Measurements from ENCODE around the gene NR6A1. TPM values are rescaled to one million over a fixed set of nuclear protein-coding genes. Genes with fewer than 3 reads are reported as not detected.

NR6A1 gene
- total and polyA plus RNA-seq, 2 of the 13 experiments (the other 11 are each of a cell fraction or from before 2014, with no cell fraction given), result 28.1 to 31.5 TPM

- Histone ChIP-seq H3K36me3 (replicated peaks in 1 of 2; ENCODE audit: control insufficient read depth in 1 of 2, insufficient read depth in 2 of 2, low read length in 2 of 2) (peaks cover 0 to 6% of the 10 kb centered on the region in 2 experiments; a peak in 2 of 5 replicates), H3K27me3 (ENCODE audit: control insufficient read depth in 1 of 2, insufficient read depth in 2 of 2, low read length in 2 of 2) (no peaks in the 10 kb centered on the region), H4K20me1 (ENCODE audit: insufficient read depth, low read length) (0 out of 2 replicates have a peak, but pooled peaks cover 3% of the 10 kb centered on the region), H3K4me3 (replicated peaks in 1 of 3; ENCODE audit: insufficient read depth in 1 of 3, low read depth in 2 of 3, low read length in 3 of 3) (no peak overlapping the region), H2AFZ (ENCODE audit: low read length) (no peak overlapping the region), H3K9me3 (ENCODE audit: low read length) (no peaks in the 10 kb centered on the region), H3K4me1 (ENCODE audit: insufficient read depth, low read length) (peaks cover 67% of the 10 kb centered on the region), H3K4me2 (ENCODE audit: low read depth, low read length) (no peak overlapping the region), H3K27ac (ENCODE audit: extremely low read length, insufficient read depth, low read length) (no peak overlapping the region), H3K79me2 (ENCODE audit: insufficient read depth, low read length) (peaks cover 6% of the 10 kb centered on the region), H3K9ac (ENCODE audit: insufficient read depth, low read depth, low read length) (no peak overlapping the region)
- DNase-seq (ENCODE audit: low spot score), result no peak
- 100% methylated on average over 2 of the region's 2 CpGs for WGBS (ENCODE audit: low lambda C conversion rate)
- in situ Hi-C loops (cut with HindIII; ENCODE audit: extremely low pct_ligation_motif_present, low pct_unique_long_range_greater_than_20kb) (loop anchor here (5.0 kb wide), 1 partner anchor 34 kb away; no protein-coding TSS in a partner anchor), intact Hi-C loops (cut with micrococcal nuclease; ENCODE audit: unreplicated experiment) (no loop called here)
- TF ChIP-seq JARID2 (CRISPR knock-in tag; IDR thresholded peaks at IDR 0.05; ENCODE audit: insufficient replicate concordance) (no peak), SNAI1 (CRISPR knock-in tag; IDR thresholded peaks at IDR 0.05; ENCODE audit: borderline replicate concordance) (no peak), ETV6 (CRISPR knock-in tag; conservative IDR thresholded peaks at IDR 0.05) (no peak), EED (CRISPR knock-in tag; IDR thresholded peaks at IDR 0.05) (no peak), SRSF1 (optimal IDR thresholded peaks at IDR 0.05; ENCODE audit: low read depth, low read length) (no peak), HNRNPH1 (optimal IDR thresholded peaks at IDR 0.05; ENCODE audit: low read depth, low read length) (no peak), ISL2 (CRISPR knock-in tag; IDR thresholded peaks at IDR 0.05) (no peak), PAXIP1 (CRISPR knock-in tag; conservative IDR thresholded peaks at IDR 0.05) (no peak), DBP (CRISPR knock-in tag; IDR thresholded peaks at IDR 0.05; ENCODE audit: not compliant biosample characterization) (no peak), POGZ (CRISPR knock-in tag; IDR thresholded peaks at IDR 0.05) (no peak), HNRNPUL1 (IDR thresholded peaks at IDR 0.05; ENCODE audit: low read depth, low read length) (no peak), ZNF547 (CRISPR knock-in tag; IDR thresholded peaks at IDR 0.05) (no peak), POLR2A (IDR thresholded peaks at IDR 0.05; ENCODE audit: insufficient read depth in 1 of 2, low read depth in 2 of 2, low read length in 2 of 2) (no peak), DRAP1 (CRISPR knock-in tag; IDR thresholded peaks at IDR 0.05) (no peak), ZNF530 (CRISPR knock-in tag; IDR thresholded peaks at IDR 0.05; ENCODE audit: low read depth) (no peak)
- ChIA-PET CTCF (ENCODE audit: low intra/inter-chr PET ratio, low total read pairs) (no interaction called here), POLR2A (interaction anchor here (2.3 kb wide), 1 partner anchor 10 kb away, joined by 11 read pairs; no protein-coding TSS in a partner anchor)
- no peak for FAIRE-seq
- no TSS peak for BruUV-seq (replicated peaks)
- no peak for ATAC-seq
Measured at GRCh38 chr9:124723352-124723751, 47.8 kb downstream of the NR6A1 start.
